Keratinocyte (primary cell): ENCODE results near the gene KLHL14.

Experiments used
- CTCF ChIP-seq, 3 experiments: IDR thresholded peaks in 1 of 3; conservative IDR thresholded peaks in 1 of 3; optimal IDR thresholded peaks in 1 of 3; 2 replicates in 2 of 3; 3 replicates in 1 of 3; pipeline versions ENCODE3 to v1.5.1; 2011; ENCODE audit warnings: low read length in 3 of 3, mild to moderate bottlenecking in 3 of 3, moderate library complexity in 2 of 3, control low read depth in 1 of 3, inconsistent platforms in 1 of 3; ENCODE audit not compliant: insufficient read depth in 2 of 3; ENCODE audit errors: extremely low read depth in 1 of 3
- EZH2 ChIP-seq: IDR thresholded peaks from one replicate; pipeline ENCODE4 v1.6.1; 2012; ENCODE audit warnings: inconsistent platforms, mild to moderate bottlenecking, low read length, moderate library complexity

GRCh38 chr18:32771871-32772580, 797 bp downstream of the KLHL14 start:
- peak; percentile 77 for TF ChIP-seq EZH2
- TF ChIP-seq CTCF (optimal IDR thresholded peaks at IDR 0.05 in 1 of 3, IDR thresholded peaks at IDR 0.05 in 1 of 3, conservative IDR thresholded peaks at IDR 0.05 in 1 of 3; ENCODE audit: extremely low read depth in 1 of 3, insufficient read depth in 2 of 3, low read length in 3 of 3) = no peak
